Smooth muscle cell of the brain vasculature (primary cell): Measurements from ENCODE around the gene MXD4.
"Not testable (repeated sequence)": the region's sequence is repeated elsewhere in the genome, so short reads cannot be mapped to it uniquely, and the experiment has no call there.

Source experiments
- DNase-seq: peaks from one replicate; pipeline ENCODE4 v3.0.0-alpha.2; 2012; ENCODE audit warnings: low read depth, low spot score

The MXD4 gene

DNA sequence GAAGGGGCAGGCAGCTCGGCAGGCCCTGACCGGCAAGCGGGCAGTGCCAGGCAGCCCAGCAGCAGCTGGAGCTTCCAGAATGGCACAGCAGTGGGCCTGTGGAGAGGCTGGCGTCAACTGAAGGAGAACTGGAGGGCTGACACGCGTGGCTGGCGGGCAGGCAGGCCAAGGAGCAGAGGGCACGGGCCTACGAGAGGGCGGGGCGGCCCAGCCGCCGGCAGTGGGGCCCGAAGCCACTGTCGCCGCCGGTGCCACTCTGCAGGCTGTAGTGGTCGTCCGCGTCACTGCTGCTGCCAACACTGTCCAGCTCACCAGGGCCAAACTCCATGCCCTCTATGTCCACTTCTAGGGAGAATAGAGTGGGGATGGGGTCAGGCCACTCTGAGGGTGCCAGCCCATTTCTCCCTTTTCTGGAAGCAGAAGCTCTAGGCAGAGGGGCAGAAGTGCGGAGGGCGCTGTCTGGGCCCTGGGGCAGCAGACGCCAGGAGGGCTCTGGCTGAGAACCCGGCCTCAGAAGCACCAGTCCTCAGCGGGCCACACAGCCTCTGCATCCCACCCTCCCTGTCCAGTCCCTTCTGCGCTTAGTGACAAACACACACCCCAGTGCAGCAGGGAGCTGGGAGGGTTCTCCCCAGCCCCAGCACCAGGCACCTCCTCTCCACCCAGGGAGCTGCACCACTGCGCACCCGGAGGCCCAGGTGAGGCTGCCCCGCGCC, 11.4 kb downstream of the MXD4 start:
- no peak for DNase-seq

DNA sequence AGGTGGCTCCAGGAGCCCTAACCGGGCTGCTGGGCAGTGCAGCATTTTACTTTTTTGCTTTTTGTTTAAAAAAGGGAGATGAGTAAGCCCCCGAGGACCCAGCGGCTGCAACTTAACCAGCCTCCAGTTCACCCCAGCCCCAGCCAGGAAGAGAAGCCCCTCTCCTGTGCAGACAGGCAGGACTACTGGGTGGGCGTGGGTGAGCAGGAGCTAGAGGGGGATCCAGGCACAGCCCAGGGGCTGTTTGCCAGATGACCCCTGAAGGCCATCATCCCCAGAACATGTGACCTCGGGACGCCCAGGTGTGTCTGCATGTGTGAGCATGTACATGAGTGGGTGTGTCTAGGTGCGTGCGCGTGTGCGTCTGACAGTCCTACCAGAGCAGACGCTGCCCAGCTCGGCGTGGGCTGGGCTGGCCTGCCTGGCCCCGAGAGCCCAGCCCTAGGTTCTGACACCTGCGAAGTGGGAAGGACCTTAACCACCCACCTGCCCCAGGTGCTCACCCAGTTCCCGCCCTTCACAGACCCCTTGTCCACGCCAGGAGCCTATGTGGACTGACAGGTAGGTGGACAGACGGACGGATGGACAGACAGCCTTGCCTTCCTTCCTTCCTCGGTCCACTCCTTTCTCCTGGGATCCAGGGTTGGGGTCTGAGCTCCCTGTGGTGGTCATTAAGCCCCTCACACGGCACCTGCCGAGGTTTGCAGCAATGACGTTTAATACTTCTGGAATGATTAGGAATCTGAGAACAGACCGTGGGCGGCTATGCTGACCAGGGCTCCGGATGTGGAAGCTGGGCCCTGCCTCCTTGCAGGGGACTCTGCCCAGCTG, 12.2 kb downstream of the MXD4 start:
- no peak for DNase-seq

- no peak for DNase-seq
These were observed 13.1 kb downstream of the MXD4 start for GRCh38 chr4:2248821-2249261.

GRCh38 chr4:2248044-2248780, 13.7 kb downstream of the MXD4 start:
- DNase-seq: no peak

- DNase-seq: no peak
These were observed 14.5 kb downstream of the MXD4 start for GRCh38 chr4:2247128-2248043.

DNA sequence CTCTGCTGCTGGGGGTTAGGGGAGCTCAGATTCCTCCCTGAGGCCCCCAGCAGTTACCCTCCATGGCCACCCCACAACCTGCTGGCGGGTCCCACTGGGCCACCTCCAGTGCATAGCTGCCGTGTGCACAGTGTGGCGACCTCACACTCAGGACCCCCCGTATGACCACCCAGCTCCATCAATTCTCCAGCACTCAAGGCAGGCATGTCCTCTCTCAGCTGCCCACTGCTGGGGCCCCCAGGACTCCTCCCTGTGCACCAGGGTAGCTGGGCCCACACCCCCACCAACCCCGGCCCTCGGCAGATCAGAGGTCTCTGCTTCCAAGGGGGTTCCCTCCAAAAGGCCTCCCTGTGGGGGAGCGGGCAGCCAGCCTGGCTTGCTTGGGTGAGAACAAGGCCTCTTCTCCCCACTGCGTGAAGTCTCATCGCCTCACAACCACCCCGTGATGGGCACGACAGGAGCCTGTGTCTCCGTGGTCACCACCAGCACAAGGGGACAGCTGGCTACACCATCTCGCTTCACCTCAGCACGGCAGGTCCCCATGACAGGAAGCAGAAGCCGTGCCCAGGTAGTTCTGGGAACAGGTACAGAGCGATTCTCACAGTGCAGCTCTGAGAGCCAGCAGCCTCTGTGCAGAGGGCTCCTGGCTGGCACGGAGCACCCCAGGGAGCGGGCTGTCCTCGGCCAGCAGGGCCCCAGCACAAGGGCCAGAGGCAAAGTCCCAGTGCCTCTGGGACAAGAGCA, 15.4 kb downstream of the MXD4 start:
- DNase-seq: no peak

- no peak for DNase-seq
These were observed 16.1 kb downstream of the MXD4 start for GRCh38 chr4:2245787-2246275.

DNA sequence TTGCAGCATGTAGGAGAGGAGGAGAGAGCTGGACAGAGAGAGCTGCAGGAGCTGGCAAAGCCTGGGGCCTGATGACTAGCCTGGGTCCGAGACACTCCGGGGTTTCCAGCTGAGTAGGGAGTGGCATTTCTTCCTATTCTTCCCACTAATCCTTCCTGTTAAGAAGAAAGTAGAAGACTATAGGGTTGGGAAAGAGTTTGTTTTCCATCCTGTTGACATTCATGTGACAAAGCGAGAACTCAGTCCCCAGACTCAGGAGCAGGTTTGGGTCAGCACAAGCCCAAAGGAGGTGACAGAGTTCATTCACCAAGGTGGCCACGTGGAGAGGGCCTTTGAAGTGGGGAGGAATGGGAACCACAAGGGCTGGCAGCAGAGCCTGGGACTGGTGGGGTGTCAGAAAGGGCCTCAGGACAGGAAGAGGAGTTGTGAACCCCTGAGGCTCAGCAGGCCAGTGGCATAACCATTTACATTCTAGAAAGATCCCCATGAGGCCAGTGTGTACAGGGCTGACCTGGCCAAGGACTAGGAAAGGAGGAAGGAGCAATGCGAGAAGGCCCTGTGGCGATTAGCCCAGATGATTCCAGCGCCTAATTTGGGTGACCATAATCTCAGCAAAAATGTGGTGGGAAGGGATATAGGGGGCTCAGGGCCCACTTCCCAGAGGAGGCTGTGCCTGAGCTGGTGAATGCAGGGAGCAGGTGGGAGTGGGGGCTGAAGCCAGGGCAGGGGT, 16.7 kb downstream of the MXD4 start:
- no peak for DNase-seq

- DNase-seq: no peak
These were observed 18.1 kb downstream of the MXD4 start for GRCh38 chr4:2243681-2244380.

- DNase-seq: peak; percentile 91
These were observed 20.2 kb downstream of the MXD4 start, which contains the start of the genes HAUS3 and POLN for GRCh38 chr4:2241410-2242353. Gene HAUS3 (minus strand): TSS chr4:2242121. CDS start chr4:2240946, 1,175 bp downstream. Gene POLN (minus strand): TSS chr4:2242121. CDS start chr4:2229231, 12,890 bp downstream.

GRCh38 chr4:2241003-2241402, 20.9 kb downstream of the MXD4 start:
- no peak for DNase-seq

DNA sequence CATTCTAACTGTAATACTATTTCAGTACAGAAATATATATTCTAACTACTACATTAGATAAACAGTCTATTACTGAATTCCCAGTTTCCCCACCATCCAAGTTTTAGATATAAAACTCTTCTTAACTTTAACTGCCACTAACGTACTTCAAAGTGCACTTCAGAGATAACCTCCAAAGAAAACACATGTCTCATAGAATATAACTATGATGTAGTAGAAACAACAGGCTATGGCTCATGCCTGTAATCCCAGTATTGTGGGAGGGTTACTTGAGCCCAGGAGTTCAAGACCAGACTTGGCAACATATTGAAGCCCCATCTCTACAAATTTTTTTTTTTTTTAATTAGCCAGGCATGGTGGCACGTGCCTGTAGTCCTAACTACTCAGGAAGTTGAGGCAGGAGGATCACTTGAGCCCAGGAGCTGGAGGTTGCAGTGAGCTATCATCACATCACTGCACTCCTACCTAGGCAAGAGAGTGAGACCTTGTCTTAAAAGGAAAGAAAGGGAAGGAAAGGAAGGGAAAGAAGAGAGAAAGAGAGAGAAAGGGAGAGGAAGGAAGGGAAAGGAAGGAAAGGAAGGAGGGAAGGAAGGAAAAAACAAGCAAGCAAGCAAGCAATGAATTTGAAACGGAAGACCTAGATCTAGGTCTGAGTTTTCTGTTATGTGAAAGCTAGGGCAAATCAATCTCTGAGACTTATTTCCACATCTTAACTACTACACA, 24.8 kb downstream of the MXD4 start:
- DNase-seq: no peak

DNA sequence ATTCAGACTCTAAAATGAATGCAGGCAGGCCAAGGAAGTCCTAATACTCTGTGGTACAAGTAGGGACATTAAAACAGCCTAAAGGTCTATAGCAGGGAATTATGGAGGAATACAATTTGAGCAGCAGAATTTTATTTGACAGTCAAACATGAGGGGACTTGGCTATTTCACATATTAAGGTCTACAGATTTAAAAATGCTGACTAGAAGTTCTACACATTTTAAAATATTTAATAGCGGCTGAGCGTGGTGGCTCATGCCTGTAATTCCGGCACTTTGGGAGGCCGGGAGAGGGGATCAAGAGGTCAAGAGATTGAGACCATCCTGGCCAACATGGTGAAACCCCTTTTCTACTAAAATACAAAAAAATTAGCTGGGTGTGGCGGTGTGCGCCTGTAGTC, 30.8 kb downstream of the MXD4 start:
- no peak for DNase-seq

- no peak for DNase-seq
These were observed 35.6 kb downstream of the MXD4 start for GRCh38 chr4:2226261-2226660.

DNA sequence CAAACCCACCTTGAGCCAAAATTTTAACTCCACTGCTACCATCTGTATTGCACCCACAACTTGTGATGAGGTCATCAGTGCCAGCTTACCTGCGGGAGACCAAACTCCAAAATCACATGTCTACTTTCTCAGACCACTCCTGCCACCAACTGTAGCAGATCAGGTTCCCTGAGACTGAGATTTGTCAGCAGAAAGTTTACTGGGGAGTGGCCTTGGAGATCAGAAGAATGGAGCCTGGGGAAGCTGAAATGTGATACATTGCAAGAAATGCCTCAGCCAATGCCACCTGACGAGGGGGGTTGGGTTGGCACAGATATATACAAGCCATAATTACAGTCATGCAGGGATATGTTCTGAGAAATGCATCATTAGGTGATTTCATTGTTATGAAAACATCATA, 39.1 kb downstream of the MXD4 start:
- no peak for DNase-seq

DNA sequence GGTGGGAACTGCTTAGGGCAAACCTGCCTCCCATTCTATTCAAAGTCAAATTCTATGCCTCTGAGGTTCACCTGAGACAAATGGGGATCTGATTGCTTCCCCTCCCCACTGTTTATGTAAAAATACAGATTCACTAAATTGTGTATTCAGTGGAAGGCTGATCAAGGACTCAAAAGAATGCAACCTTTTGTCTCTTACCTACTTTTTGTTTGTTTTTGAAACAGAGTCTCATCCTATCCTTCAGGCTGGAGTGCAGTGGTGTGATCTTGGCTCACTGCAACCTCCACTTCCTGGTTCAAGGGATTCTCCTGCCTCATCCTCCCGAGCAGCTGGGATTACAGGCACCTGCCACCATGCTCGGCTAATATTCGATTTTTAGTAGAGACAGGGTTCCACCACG, 40.5 kb downstream of the MXD4 start:
- not testable (repeated sequence) for DNase-seq

DNA sequence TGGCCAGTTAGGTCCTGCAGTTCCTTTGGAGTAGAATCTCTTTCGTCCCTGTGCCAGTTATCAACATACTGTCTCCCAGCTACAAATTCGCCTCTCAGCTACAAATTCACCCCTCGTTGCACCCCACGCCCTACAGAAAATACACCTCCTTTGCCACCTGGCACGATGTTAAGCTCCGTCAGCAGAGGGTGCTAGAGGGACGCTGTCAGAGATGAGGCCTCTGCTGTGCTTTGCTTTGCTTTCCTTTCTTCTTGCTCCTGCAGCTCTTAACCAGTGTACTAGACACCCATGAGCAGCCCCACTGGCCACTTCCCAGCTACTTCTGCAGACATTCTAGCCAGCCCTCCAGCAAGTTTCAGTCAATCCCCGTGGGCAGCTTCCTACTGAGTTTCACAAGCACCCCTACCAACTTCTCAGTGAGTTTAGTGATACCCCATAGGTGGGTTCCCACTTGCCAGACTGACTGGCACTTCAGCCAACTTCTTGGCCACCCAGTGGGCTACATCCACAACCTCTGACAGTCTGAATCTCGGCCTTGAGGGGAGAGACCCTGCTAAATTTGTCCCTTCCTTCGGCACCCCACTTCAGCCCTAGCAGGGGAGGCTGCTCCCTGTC, 41.8 kb downstream of the MXD4 start:
- no peak for DNase-seq
